GM12878 (cell line): Measurements from ENCODE around the gene SGPP2. TPM values are rescaled to one million over a fixed set of nuclear protein-coding genes. Genes with fewer than 3 reads are reported as not detected.

Experiments used
- ASH2L ChIP-seq: fragments of 300-600, 200-600 bp; sonication (generic); IDR thresholded peaks from 2 replicates; pipeline ENCODE4 v1.6.1; 2017; ENCODE audit warnings: low read depth, mild to moderate bottlenecking, borderline replicate concordance
- CREB1 ChIP-seq: IDR thresholded peaks from 2 replicates; pipeline ENCODE4 v1.6.1; 2012; ENCODE audit warnings: low read depth, mild to moderate bottlenecking, inconsistent platforms
- CREM ChIP-seq: IDR thresholded peaks from 2 replicates; pipeline ENCODE4 v1.6.1; 2014; ENCODE audit warnings: antibody characterized with exemption, low read depth
- KDM1A ChIP-seq: fragments of 200-600 bp; sonication (generic); IDR thresholded peaks from 2 replicates; pipeline ENCODE4 v1.6.1; 2016; ENCODE audit warnings: borderline replicate concordance
- MXI1 ChIP-seq: fragments of 150-350 bp; IDR thresholded peaks from 2 replicates; pipeline ENCODE4 v1.6.1; 2011; ENCODE audit warnings: low read depth, mild to moderate bottlenecking, inconsistent platforms, low read length, improper control_type of control experiment
- NFIC ChIP-seq: IDR thresholded peaks from 2 replicates; pipeline ENCODE4 v1.6.1; 2012; ENCODE audit warnings: low read depth, mild to moderate bottlenecking, inconsistent platforms, low read length, moderate library complexity
- NFYB ChIP-seq: IDR thresholded peaks from 2 replicates; pipeline ENCODE4 v1.6.1; 2011; ENCODE audit warnings: low read depth, mild to moderate bottlenecking, low read length, improper control_type of control experiment, moderate library complexity; ENCODE audit not compliant: insufficient read depth
- RCOR1 ChIP-seq: conservative IDR thresholded peaks from 2 replicates; pipeline ENCODE4 v1.6.1; 2012; ENCODE audit warnings: low read depth, low read length, improper control_type of control experiment
- RFX5 ChIP-seq: IDR thresholded peaks from 2 replicates; pipeline ENCODE4 v1.6.1; 2011; ENCODE audit warnings: low read depth, low read length, improper control_type of control experiment
- SMAD1 ChIP-seq: fragments of 450-650 bp; IDR thresholded peaks from 2 replicates; pipeline ENCODE4 v1.6.1; 2018; ENCODE audit warnings: mild to moderate bottlenecking, low read depth; ENCODE audit not compliant: partially characterized antibody
- ZSCAN29 ChIP-seq: fragments of 450-650 bp; IDR thresholded peaks from 2 replicates; pipeline ENCODE4 v1.6.1; 2017; ENCODE audit warnings: mild to moderate bottlenecking, moderate library complexity
- polyA plus RNA-seq, 11 experiments: library from polyadenylated mRNA; depleted of rRNA in 4 of 11; unstranded in 6 of 11; stranded (reverse) in 5 of 11; fragments of >200 nt; fragmentation: Nextera tagmentation in 4 of 11; fragmentation: Illumina TruSeq in 1 of 11; extraction: Ambion mirVana in 4 of 11; extraction: Trizol in 1 of 11; gene quantifications; 1 replicate in 1 of 11; 2 replicates in 10 of 11; pipeline versions ENCODE4 v1.2.1 to v1.2.3, GENCODE V29; 2011 to 2016; ENCODE audit warnings: inconsistent platforms in 2 of 11, missing spikeins in 2 of 11, low read depth in 1 of 11
- total RNA-seq, 4 experiments: library from RNA; depleted of rRNA in 3 of 4; stranded (reverse); fragments of >200 nt in 3 of 4; fragmentation: Illumina TruSeq in 1 of 4; extraction: Trizol in 1 of 4; gene quantifications; 2 replicates each; pipeline versions ENCODE4 v1.2.1 to v1.2.3, GENCODE V29; 2013 to 2021
- TF ChIP-seq, protein P1 (sequence below): fragments of 450-650 bp; formaldehyde crosslinking; IDR thresholded peaks from 2 replicates; pipeline ENCODE4 v1.4.0; 2022; ENCODE audit warnings: mild to moderate bottlenecking, moderate library complexity
- TF ChIP-seq, protein P2 (sequence below): fragments of 450-650 bp; formaldehyde crosslinking; IDR thresholded peaks from 2 replicates; pipeline ENCODE4 v1.5.0; 2022; ENCODE audit warnings: mild to moderate bottlenecking, missing genetic modification characterization
- TF ChIP-seq, protein P3 (sequence below): IDR thresholded peaks from 2 replicates; pipeline ENCODE4 v1.6.1; 2011; ENCODE audit warnings: borderline replicate concordance, low read depth, mild to moderate bottlenecking, moderate library complexity, low read length; ENCODE audit not compliant: insufficient read depth, poor library complexity, severe bottlenecking
- TF ChIP-seq, protein P4 (sequence below): IDR thresholded peaks from 2 replicates; pipeline ENCODE4 v1.6.1; 2011; ENCODE audit warnings: mild to moderate bottlenecking, low read depth, low read length, moderate library complexity; ENCODE audit not compliant: insufficient replicate concordance
- TF ChIP-seq, protein P5 (sequence below): fragments of 150-350 bp; IDR thresholded peaks from 2 replicates; pipeline ENCODE4 v1.6.1; 2014; ENCODE audit warnings: mild to moderate bottlenecking, low read depth, low read length

SGPP2 gene
- total and polyA plus RNA-seq, 10 of the 15 experiments (the other 5 are each of a cell fraction or from before 2014, with no cell fraction given) = 3.5 to 84.9 (median 13.1) TPM

DNA sequence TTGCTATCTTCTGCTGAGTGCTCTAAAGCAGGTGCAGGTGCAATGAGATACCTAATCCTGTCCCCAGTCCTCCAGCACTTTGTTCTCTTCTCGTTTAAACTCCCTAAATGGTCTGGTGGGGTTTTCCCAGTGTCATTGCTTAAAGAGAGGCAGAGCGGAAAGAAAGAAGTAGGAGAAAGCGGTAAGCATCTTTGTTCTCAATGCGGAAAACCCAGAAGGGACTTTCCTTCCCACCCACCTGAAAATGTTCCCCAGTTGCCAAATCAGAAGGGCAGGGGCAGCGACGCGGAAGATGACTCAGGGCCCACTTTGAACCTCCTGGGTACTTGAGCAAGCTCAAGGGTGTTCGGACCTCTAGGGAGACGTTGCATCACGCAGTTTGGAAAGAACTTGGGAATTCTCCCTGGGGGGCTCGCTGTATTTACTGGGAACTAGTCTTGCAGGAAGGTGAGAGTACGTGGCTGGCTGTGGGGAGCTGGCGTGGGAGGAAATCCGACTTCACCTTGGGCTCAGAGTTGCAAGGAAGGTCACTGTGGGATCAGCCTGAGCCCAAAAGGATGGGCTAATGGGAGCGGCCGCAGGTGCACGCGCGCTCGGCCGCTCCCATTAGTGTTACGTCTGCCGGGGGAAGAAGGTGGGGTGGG is 589 bp upstream of the SGPP2 start (continued):
- TF ChIP-seq CREB1 = no peak
- no peak for TF ChIP-seq NFYB
- TF ChIP-seq RFX5 = no peak
- TF ChIP-seq, protein P1, sequence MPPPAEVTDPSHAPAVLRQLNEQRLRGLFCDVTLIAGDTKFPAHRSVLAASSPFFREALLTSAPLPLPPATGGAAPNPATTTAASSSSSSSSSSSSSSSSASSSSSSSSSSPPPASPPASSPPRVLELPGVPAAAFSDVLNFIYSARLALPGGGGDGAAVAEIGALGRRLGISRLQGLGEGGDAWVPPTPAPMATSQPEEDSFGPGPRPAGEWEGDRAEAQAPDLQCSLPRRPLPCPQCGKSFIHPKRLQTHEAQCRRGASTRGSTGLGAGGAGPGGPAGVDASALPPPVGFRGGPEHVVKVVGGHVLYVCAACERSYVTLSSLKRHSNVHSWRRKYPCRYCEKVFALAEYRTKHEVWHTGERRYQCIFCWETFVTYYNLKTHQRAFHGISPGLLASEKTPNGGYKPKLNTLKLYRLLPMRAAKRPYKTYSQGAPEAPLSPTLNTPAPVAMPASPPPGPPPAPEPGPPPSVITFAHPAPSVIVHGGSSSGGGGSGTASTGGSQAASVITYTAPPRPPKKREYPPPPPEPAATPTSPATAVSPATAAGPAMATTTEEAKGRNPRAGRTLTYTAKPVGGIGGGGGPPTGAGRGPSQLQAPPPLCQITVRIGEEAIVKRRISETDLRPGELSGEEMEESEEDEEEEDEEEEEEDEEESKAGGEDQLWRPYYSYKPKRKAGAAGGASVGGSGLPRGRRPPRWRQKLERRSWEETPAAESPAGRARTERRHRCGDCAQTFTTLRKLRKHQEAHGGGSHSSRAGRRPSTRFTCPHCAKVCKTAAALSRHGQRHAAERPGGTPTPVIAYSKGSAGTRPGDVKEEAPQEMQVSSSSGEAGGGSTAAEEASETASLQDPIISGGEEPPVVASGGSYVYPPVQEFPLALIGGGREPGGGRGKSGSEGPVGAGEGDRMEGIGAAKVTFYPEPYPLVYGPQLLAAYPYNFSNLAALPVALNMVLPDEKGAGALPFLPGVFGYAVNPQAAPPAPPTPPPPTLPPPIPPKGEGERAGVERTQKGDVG = no peak
- peak; percentile 60 for TF ChIP-seq SMAD1
- TF ChIP-seq, protein P2, sequence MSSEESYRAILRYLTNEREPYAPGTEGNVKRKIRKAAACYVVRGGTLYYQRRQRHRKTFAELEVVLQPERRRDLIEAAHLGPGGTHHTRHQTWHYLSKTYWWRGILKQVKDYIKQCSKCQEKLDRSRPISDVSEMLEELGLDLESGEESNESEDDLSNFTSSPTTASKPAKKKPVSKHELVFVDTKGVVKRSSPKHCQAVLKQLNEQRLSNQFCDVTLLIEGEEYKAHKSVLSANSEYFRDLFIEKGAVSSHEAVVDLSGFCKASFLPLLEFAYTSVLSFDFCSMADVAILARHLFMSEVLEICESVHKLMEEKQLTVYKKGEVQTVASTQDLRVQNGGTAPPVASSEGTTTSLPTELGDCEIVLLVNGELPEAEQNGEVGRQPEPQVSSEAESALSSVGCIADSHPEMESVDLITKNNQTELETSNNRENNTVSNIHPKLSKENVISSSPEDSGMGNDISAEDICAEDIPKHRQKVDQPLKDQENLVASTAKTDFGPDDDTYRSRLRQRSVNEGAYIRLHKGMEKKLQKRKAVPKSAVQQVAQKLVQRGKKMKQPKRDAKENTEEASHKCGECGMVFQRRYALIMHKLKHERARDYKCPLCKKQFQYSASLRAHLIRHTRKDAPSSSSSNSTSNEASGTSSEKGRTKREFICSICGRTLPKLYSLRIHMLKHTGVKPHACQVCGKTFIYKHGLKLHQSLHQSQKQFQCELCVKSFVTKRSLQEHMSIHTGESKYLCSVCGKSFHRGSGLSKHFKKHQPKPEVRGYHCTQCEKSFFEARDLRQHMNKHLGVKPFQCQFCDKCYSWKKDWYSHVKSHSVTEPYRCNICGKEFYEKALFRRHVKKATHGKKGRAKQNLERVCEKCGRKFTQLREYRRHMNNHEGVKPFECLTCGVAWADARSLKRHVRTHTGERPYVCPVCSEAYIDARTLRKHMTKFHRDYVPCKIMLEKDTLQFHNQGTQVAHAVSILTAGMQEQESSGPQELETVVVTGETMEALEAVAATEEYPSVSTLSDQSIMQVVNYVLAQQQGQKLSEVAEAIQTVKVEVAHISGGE = no peak
- TF ChIP-seq, protein P3, sequence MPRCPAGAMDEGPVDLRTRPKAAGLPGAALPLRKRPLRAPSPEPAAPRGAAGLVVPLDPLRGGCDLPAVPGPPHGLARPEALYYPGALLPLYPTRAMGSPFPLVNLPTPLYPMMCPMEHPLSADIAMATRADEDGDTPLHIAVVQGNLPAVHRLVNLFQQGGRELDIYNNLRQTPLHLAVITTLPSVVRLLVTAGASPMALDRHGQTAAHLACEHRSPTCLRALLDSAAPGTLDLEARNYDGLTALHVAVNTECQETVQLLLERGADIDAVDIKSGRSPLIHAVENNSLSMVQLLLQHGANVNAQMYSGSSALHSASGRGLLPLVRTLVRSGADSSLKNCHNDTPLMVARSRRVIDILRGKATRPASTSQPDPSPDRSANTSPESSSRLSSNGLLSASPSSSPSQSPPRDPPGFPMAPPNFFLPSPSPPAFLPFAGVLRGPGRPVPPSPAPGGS = no peak
- TF ChIP-seq ZSCAN29 = no peak
- no peak for TF ChIP-seq ASH2L
- TF ChIP-seq NFIC = peak; percentile 78; the same call in 1 of the 2 replicates
- 0 out of 2 replicates have a peak, but pooled peaks have one; percentile 11 for TF ChIP-seq KDM1A
- peak; percentile 68; the same call in 1 of the 2 replicates for TF ChIP-seq CREM
- TF ChIP-seq MXI1 = 0 out of 2 replicates have a peak, but pooled peaks have one; percentile 36
- TF ChIP-seq RCOR1 = no peak
- TF ChIP-seq, protein P4, sequence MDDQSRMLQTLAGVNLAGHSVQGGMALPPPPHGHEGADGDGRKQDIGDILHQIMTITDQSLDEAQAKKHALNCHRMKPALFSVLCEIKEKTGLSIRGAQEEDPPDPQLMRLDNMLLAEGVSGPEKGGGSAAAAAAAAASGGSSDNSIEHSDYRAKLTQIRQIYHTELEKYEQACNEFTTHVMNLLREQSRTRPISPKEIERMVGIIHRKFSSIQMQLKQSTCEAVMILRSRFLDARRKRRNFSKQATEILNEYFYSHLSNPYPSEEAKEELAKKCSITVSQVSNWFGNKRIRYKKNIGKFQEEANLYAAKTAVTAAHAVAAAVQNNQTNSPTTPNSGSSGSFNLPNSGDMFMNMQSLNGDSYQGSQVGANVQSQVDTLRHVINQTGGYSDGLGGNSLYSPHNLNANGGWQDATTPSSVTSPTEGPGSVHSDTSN = no peak
- TF ChIP-seq, protein P5, sequence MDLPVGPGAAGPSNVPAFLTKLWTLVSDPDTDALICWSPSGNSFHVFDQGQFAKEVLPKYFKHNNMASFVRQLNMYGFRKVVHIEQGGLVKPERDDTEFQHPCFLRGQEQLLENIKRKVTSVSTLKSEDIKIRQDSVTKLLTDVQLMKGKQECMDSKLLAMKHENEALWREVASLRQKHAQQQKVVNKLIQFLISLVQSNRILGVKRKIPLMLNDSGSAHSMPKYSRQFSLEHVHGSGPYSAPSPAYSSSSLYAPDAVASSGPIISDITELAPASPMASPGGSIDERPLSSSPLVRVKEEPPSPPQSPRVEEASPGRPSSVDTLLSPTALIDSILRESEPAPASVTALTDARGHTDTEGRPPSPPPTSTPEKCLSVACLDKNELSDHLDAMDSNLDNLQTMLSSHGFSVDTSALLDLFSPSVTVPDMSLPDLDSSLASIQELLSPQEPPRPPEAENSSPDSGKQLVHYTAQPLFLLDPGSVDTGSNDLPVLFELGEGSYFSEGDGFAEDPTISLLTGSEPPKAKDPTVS = no peak
